HepG2 (cell line): ENCODE measurements around the gene SGO1. TPM values are rescaled to one million over a fixed set of nuclear protein-coding genes. Genes with fewer than 3 reads are reported as not detected.

Experiments
- ARNT2 ChIP-seq: sonication (generic); formaldehyde crosslinking; IDR thresholded peaks from 2 replicates; pipeline ENCODE4 v1.8.0; 2022; ENCODE audit warnings: mild to moderate bottlenecking, low read depth, missing genetic modification reagents, moderate library complexity
- CENPX ChIP-seq: sonication (generic); formaldehyde crosslinking; IDR thresholded peaks from 2 replicates; pipeline ENCODE4 v1.9.0; 2021; ENCODE audit warnings: mild to moderate bottlenecking, missing genetic modification reagents, moderate library complexity
- GABPB1 ChIP-seq: IDR thresholded peaks from 2 replicates; pipeline ENCODE4 v1.6.1; 2016; ENCODE audit warnings: mild to moderate bottlenecking, missing genetic modification reagents, moderate library complexity, missing compliant biosample characterization
- HIVEP1 ChIP-seq: sonication (generic); formaldehyde crosslinking; IDR thresholded peaks from 2 replicates; pipeline ENCODE4 v1.4.0; 2020; ENCODE audit warnings: mild to moderate bottlenecking, missing genetic modification reagents
- KAT2B ChIP-seq: fragments of 150-350 bp; IDR thresholded peaks from 2 replicates; pipeline ENCODE4 v1.6.1; 2014; ENCODE audit warnings: low read depth, low read length, borderline replicate concordance
- KLF12 ChIP-seq: sonication (generic); formaldehyde crosslinking; IDR thresholded peaks from 2 replicates; pipeline ENCODE4 v1.4.0; 2020; ENCODE audit warnings: missing genetic modification reagents, borderline replicate concordance
- MAFK ChIP-seq, 2 experiments: IDR thresholded peaks in 1 of 2; conservative IDR thresholded peaks in 1 of 2; 2 replicates each; pipeline ENCODE4 v1.6.1; 2011; ENCODE audit warnings: improper control_type of control experiment in 2 of 2, low read length in 2 of 2
- MEIS1 ChIP-seq: sonication (generic); formaldehyde crosslinking; IDR thresholded peaks from 2 replicates; pipeline ENCODE4 v1.9.0; 2021; ENCODE audit warnings: mild to moderate bottlenecking, missing genetic modification reagents, moderate library complexity, borderline replicate concordance
- PBX2 ChIP-seq: IDR thresholded peaks from 2 replicates; pipeline ENCODE4 v1.6.1; 2016; ENCODE audit warnings: control low read depth
- PLSCR1 ChIP-seq: sonication (generic); formaldehyde crosslinking; IDR thresholded peaks from 2 replicates; pipeline ENCODE4 v1.5.0; 2020; ENCODE audit warnings: missing genetic modification reagents, mild to moderate bottlenecking, borderline replicate concordance
- POLR2AphosphoS5 ChIP-seq: IDR thresholded peaks from 2 replicates; pipeline ENCODE4 v1.6.1; 2012; ENCODE audit warnings: low read depth, low read length
- RERE ChIP-seq: IDR thresholded peaks from 2 replicates; pipeline ENCODE4 v1.6.1; 2016; ENCODE audit warnings: low read depth, missing genetic modification reagents, missing compliant biosample characterization
- RXRB ChIP-seq: IDR thresholded peaks from 2 replicates; pipeline ENCODE4 v1.6.1; 2016; ENCODE audit warnings: borderline replicate concordance, missing genetic modification reagents, missing compliant biosample characterization
- SIN3A ChIP-seq: IDR thresholded peaks from 2 replicates; pipeline ENCODE4 v1.6.1; 2011; ENCODE audit warnings: low read depth, mild to moderate bottlenecking, control low read depth, low read length, borderline replicate concordance
- TCF12 ChIP-seq, 2 experiments: fragments of 450-650 bp in 1 of 2; sonication (generic) in 1 of 2; formaldehyde crosslinking in 1 of 2; IDR thresholded peaks; 2 replicates each; pipeline versions ENCODE4 v1.6.1 to v1.8.0; 2017 to 2022; ENCODE audit warnings: antibody characterized with exemption in 1 of 2, mild to moderate bottlenecking in 1 of 2, missing genetic modification reagents in 1 of 2, moderate library complexity in 1 of 2
- ZNF143 ChIP-seq: sonication (generic); formaldehyde crosslinking; IDR thresholded peaks from 2 replicates; pipeline ENCODE4 v1.4.0; 2020; ENCODE audit warnings: missing genetic modification reagents
- ZNF207 ChIP-seq: fragments of 450-650 bp; IDR thresholded peaks from 2 replicates; pipeline ENCODE4 v1.6.1; 2016; ENCODE audit warnings: antibody characterized with exemption, borderline replicate concordance
- ZNF496 ChIP-seq: sonication (generic); formaldehyde crosslinking; IDR thresholded peaks from 2 replicates; pipeline ENCODE4 v1.8.1; 2023; ENCODE audit warnings: mild to moderate bottlenecking, moderate library complexity, missing genetic modification reagents; ENCODE audit not compliant: insufficient replicate concordance
- ZNF639 ChIP-seq: conservative IDR thresholded peaks from 2 replicates; pipeline ENCODE4 v1.6.1; 2018; ENCODE audit warnings: missing genetic modification reagents
- ZNF841 ChIP-seq: sonication (generic); formaldehyde crosslinking; IDR thresholded peaks from 2 replicates; pipeline ENCODE4 v1.8.1; 2023; ENCODE audit warnings: missing genetic modification reagents, borderline replicate concordance
- polyA plus RNA-seq, 8 experiments: library from polyadenylated mRNA; depleted of rRNA in 3 of 8; stranded (reverse) in 7 of 8; unstranded in 1 of 8; fragments of >200 nt; fragmentation: Illumina TruSeq in 4 of 8; extraction: Trizol in 4 of 8; gene quantifications; 2 replicates each; pipeline versions ENCODE4 v1.2.1 to v1.2.3, GENCODE V29; 2011 to 2016; ENCODE audit warnings: low read depth in 4 of 8, missing spikeins in 1 of 8, mixed read lengths in 1 of 8; ENCODE audit not compliant: insufficient read depth in 1 of 8
- total RNA-seq, 5 experiments: library from RNA; depleted of rRNA; stranded (reverse); fragments of >200 nt; fragmentation: Illumina TruSeq; extraction: Trizol; gene quantifications; 2 replicates each; pipeline ENCODE4 v1.2.3, GENCODE V29; 2016; ENCODE audit warnings: low read depth in 1 of 5

SGO1 gene
- total and polyA plus RNA-seq, 2 of the 13 experiments (the other 11 are each of a cell fraction or from before 2014, with no cell fraction given): 2.1 to 16.1 TPM

GRCh38 chr3:20185679-20186599 is at the start of gene SGO1 (continued):
- TF ChIP-seq POLR2AphosphoS5 (peak; percentile 91), PLSCR1 (no peak), MEIS1 (CRISPR knock-in tag) (no peak; the same call in 1 of the 2 replicates), SIN3A (peak; percentile 100), ZNF207 (0 out of 2 replicates have a peak, but pooled peaks have one; percentile 14), RXRB (CRISPR knock-in tag) (peak; percentile 45; the same call in 1 of the 2 replicates), RERE (no peak), ZNF639 (CRISPR knock-in tag) (no peak), MAFK (conservative IDR thresholded peaks at IDR 0.05 in 1 of 2, IDR thresholded peaks at IDR 0.05 in 1 of 2; ENCODE audit: low read length in 2 of 2) (no peak), GABPB1 (CRISPR knock-in tag) (peak; percentile 90), ZNF841 (CRISPR knock-in tag) (no peak), TCF12 (IDR thresholded peaks at IDR 0.05) (no peak), TCF12 (CRISPR knock-in tag; IDR thresholded peaks at IDR 0.05) (no peak), ZNF143 (CRISPR knock-in tag) (no peak), ZNF496 (CRISPR knock-in tag) (no peak), HIVEP1 (peak; percentile 25; the same call in 1 of the 2 replicates), ARNT2 (peak; percentile 90; the same call in 1 of the 2 replicates), CENPX (CRISPR knock-in tag) (no peak), KLF12 (CRISPR knock-in tag) (no peak), PBX2 (no peak), KAT2B (no peak)
